Measurements from ENCODE around the gene FAIM2. TPM values are rescaled to one million over a fixed set of nuclear protein-coding genes. Genes with fewer than 3 reads are reported as not detected.
A peak's percentile ranks its signal among the peaks of the same experiment; 100 is the strongest.

Gene FAIM2
- total and polyA plus RNA-seq, 5 donors from 2014 or later = 0.10 to 6.5 (median 3.0) TPM

- no peaks in the 10 kb centered on the region for H3K9me3 ChIP-seq (ENCODE audit: control insufficient read depth in 2 of 2, low read length in 2 of 2)
- DNase-seq (no peak), ATAC-seq (ENCODE audit: low read depth in 2 of 2) (no peak)
- no peaks in the 10 kb centered on the region for H3K27me3 ChIP-seq (ENCODE audit: control insufficient read depth, insufficient read depth, low read length)
- H3K4me3 ChIP-seq (ENCODE audit: low read depth, low read length) = no peak overlapping the region
- Mint-ChIP-seq H3K9me3 (peaks cover 0 to 2% (median 0%) of the 10 kb centered on the region in 7 donors), H3K36me3 (peaks cover 5% of the 10 kb centered on the region), H3K4me3 (peak overlapping the region in 3 of 4 donors; percentile 37 to 68 (median 60)), H3K27me3 (peaks cover 15% of the 10 kb centered on the region), H3K4me1 (peaks cover 10 to 60% (median 37%) of the 10 kb centered on the region in 4 donors), H3K27ac (no peak overlapping the region)
- no peak overlapping the region for H3K27ac ChIP-seq (ENCODE audit: insufficient read depth, low read length, poor library complexity, severe bottlenecking)
- H3K36me3 ChIP-seq (ENCODE audit: control insufficient read depth, insufficient read depth, low read length) = no peaks in the 10 kb centered on the region
- H3K4me1 ChIP-seq (ENCODE audit: control insufficient read depth, insufficient read depth, low read length, poor library complexity, severe bottlenecking) = peaks cover 32% of the 10 kb centered on the region
Observed at GRCh38 chr12:49825360-49825970, 78.2 kb downstream of the FAIM2 start.

- H3K4me3 Mint-ChIP-seq = peak overlapping the region in 2 of 4 donors; percentile 34 to 60
Observed at GRCh38 chr12:49824895-49825294, 78.8 kb downstream of the FAIM2 start.

GRCh38 chr12:49824416-49824815 is 79.3 kb downstream of the FAIM2 start:
- ATAC-seq (ENCODE audit: low read depth in 2 of 2) (no peak), DNase-seq (no peak)
- H3K27me3 ChIP-seq (ENCODE audit: control insufficient read depth, insufficient read depth, low read length) = no peaks in the 10 kb centered on the region
- no peaks in the 10 kb centered on the region for H3K36me3 ChIP-seq (ENCODE audit: control insufficient read depth, insufficient read depth, low read length)
- Mint-ChIP-seq H3K4me1 (peaks cover 10 to 59% (median 38%) of the 10 kb centered on the region in 4 donors), H3K36me3 (peaks cover 5% of the 10 kb centered on the region), H3K27me3 (peaks cover 15% of the 10 kb centered on the region), H3K27ac (peak overlapping the region in 1 of 3 donors; percentile 27), H3K9me3 (peaks cover 0 to 2% (median 0%) of the 10 kb centered on the region in 7 donors), H3K4me3 (peak overlapping the region in 1 of 4 donors; percentile 51)
- H3K27ac ChIP-seq (ENCODE audit: insufficient read depth, low read length, poor library complexity, severe bottlenecking) = no peak overlapping the region
- peaks cover 30% of the 10 kb centered on the region for H3K4me1 ChIP-seq (ENCODE audit: control insufficient read depth, insufficient read depth, low read length, poor library complexity, severe bottlenecking)
- no peak overlapping the region for H3K4me3 ChIP-seq (ENCODE audit: low read depth, low read length)
- no peaks in the 10 kb centered on the region for H3K9me3 ChIP-seq (ENCODE audit: control insufficient read depth in 2 of 2, low read length in 2 of 2)

More at GRCh38 chr12:49824895-49825294, 78.8 kb downstream of the FAIM2 start:
- Histone ChIP-seq H3K27me3 (ENCODE audit: control insufficient read depth, insufficient read depth, low read length) (no peaks in the 10 kb centered on the region), H3K4me1 (ENCODE audit: control insufficient read depth, insufficient read depth, low read length, poor library complexity, severe bottlenecking) (peaks cover 32% of the 10 kb centered on the region), H3K4me3 (ENCODE audit: low read depth, low read length) (no peak overlapping the region), H3K36me3 (ENCODE audit: control insufficient read depth, insufficient read depth, low read length) (no peaks in the 10 kb centered on the region), H3K27ac (ENCODE audit: insufficient read depth, low read length, poor library complexity, severe bottlenecking) (no peak overlapping the region), H3K9me3 (ENCODE audit: control insufficient read depth in 2 of 2, low read length in 2 of 2) (no peaks in the 10 kb centered on the region)
- Mint-ChIP-seq H3K27ac (no peak overlapping the region), H3K36me3 (peaks cover 5% of the 10 kb centered on the region), H3K4me1 (peaks cover 10 to 56% (median 37%) of the 10 kb centered on the region in 4 donors), H3K9me3 (peaks cover 0 to 2% (median 0%) of the 10 kb centered on the region in 7 donors), H3K27me3 (peaks cover 15% of the 10 kb centered on the region)
- ATAC-seq (ENCODE audit: low read depth in 2 of 2) (no peak), DNase-seq (no peak)

- H3K4me1 ChIP-seq (ENCODE audit: control insufficient read depth, insufficient read depth, low read length, poor library complexity, severe bottlenecking) = peaks cover 26% of the 10 kb centered on the region
- H3K36me3 Mint-ChIP-seq = peaks cover 5% of the 10 kb centered on the region
- no peaks in the 10 kb centered on the region for H3K9me3 ChIP-seq (ENCODE audit: control insufficient read depth in 2 of 2, low read length in 2 of 2)
- peak overlapping the region in 2 of 4 donors; percentile 15 to 51 for H3K4me3 Mint-ChIP-seq
- H3K27me3 Mint-ChIP-seq = peaks cover 13% of the 10 kb centered on the region
- no peak overlapping the region for H3K27ac ChIP-seq (ENCODE audit: insufficient read depth, low read length, poor library complexity, severe bottlenecking)
- H3K27ac Mint-ChIP-seq = no peak overlapping the region
- H3K27me3 ChIP-seq (ENCODE audit: control insufficient read depth, insufficient read depth, low read length) = no peaks in the 10 kb centered on the region
- ATAC-seq (ENCODE audit: low read depth in 2 of 2) (no peak), DNase-seq (no peak)
- H3K4me1 Mint-ChIP-seq = peaks cover 5 to 56% (median 35%) of the 10 kb centered on the region in 4 donors
- no peaks in the 10 kb centered on the region for H3K36me3 ChIP-seq (ENCODE audit: control insufficient read depth, insufficient read depth, low read length)
- H3K4me3 ChIP-seq (ENCODE audit: low read depth, low read length) = no peak overlapping the region
- peaks cover 0 to 2% (median 0%) of the 10 kb centered on the region in 7 donors for H3K9me3 Mint-ChIP-seq
Observed at GRCh38 chr12:49823951-49824350, 79.7 kb downstream of the FAIM2 start.

GRCh38 chr12:49823350-49823749 is 80.3 kb downstream of the FAIM2 start:
- ATAC-seq (ENCODE audit: low read depth in 2 of 2) (no peak), DNase-seq (no peak)
- Mint-ChIP-seq H3K9me3 (no peaks in the 10 kb centered on the region), H3K4me3 (peak overlapping the region in 1 of 4 donors; percentile 40), H3K27ac (peak overlapping the region in 1 of 3 donors; percentile 31), H3K36me3 (peaks cover 5% of the 10 kb centered on the region), H3K4me1 (peaks cover under 1 to 52% (median 29%) of the 10 kb centered on the region in 4 donors), H3K27me3 (peaks cover 7% of the 10 kb centered on the region)
- no peak overlapping the region for H3K4me3 ChIP-seq (ENCODE audit: low read depth, low read length)
- no peaks in the 10 kb centered on the region for H3K27me3 ChIP-seq (ENCODE audit: control insufficient read depth, insufficient read depth, low read length)
- H3K9me3 ChIP-seq (ENCODE audit: control insufficient read depth in 2 of 2, low read length in 2 of 2) = no peaks in the 10 kb centered on the region
- peaks cover 20% of the 10 kb centered on the region for H3K4me1 ChIP-seq (ENCODE audit: control insufficient read depth, insufficient read depth, low read length, poor library complexity, severe bottlenecking)
- H3K27ac ChIP-seq (ENCODE audit: insufficient read depth, low read length, poor library complexity, severe bottlenecking) = no peak overlapping the region
- H3K36me3 ChIP-seq (ENCODE audit: control insufficient read depth, insufficient read depth, low read length) = no peaks in the 10 kb centered on the region

- Mint-ChIP-seq H3K36me3 (peaks cover 5% of the 10 kb centered on the region), H3K4me1 (peaks cover 0 to 45% (median 24%) of the 10 kb centered on the region in 4 donors), H3K27ac (peak overlapping the region; percentile 18 to 85 (median 41)), H3K9me3 (no peaks in the 10 kb centered on the region), H3K4me3 (peak overlapping the region in 1 of 4 donors; percentile 59), H3K27me3 (peaks cover 3% of the 10 kb centered on the region)
- H3K9me3 ChIP-seq (ENCODE audit: control insufficient read depth in 2 of 2, low read length in 2 of 2) = no peaks in the 10 kb centered on the region
- no peak overlapping the region for H3K27ac ChIP-seq (ENCODE audit: insufficient read depth, low read length, poor library complexity, severe bottlenecking)
- H3K4me1 ChIP-seq (ENCODE audit: control insufficient read depth, insufficient read depth, low read length, poor library complexity, severe bottlenecking) = peaks cover 11% of the 10 kb centered on the region
- H3K27me3 ChIP-seq (ENCODE audit: control insufficient read depth, insufficient read depth, low read length) = no peaks in the 10 kb centered on the region
- H3K4me3 ChIP-seq (ENCODE audit: low read depth, low read length) = no peak overlapping the region
- ATAC-seq (ENCODE audit: low read depth in 2 of 2) = no peak
- DNase-seq = no peak
- H3K36me3 ChIP-seq (ENCODE audit: control insufficient read depth, insufficient read depth, low read length) = no peaks in the 10 kb centered on the region
Observed at GRCh38 chr12:49821373-49822287, 82.1 kb downstream of the FAIM2 start.

GRCh38 chr12:49819786-49820185 is 83.9 kb downstream of the FAIM2 start:
- Mint-ChIP-seq H3K9me3 (no peaks in the 10 kb centered on the region), H3K36me3 (peaks cover 12% of the 10 kb centered on the region), H3K4me3 (peak overlapping the region in 1 of 4 donors; percentile 48), H3K27ac (no peak overlapping the region), H3K4me1 (peaks cover 0 to 36% (median 15%) of the 10 kb centered on the region in 4 donors), H3K27me3 (no peaks in the 10 kb centered on the region)
- Histone ChIP-seq H3K9me3 (ENCODE audit: control insufficient read depth in 2 of 2, low read length in 2 of 2) (no peaks in the 10 kb centered on the region), H3K27me3 (ENCODE audit: control insufficient read depth, insufficient read depth, low read length) (no peaks in the 10 kb centered on the region), H3K4me1 (ENCODE audit: control insufficient read depth, insufficient read depth, low read length, poor library complexity, severe bottlenecking) (peaks cover 11% of the 10 kb centered on the region), H3K4me3 (ENCODE audit: low read depth, low read length) (no peak overlapping the region), H3K36me3 (ENCODE audit: control insufficient read depth, insufficient read depth, low read length) (no peaks in the 10 kb centered on the region), H3K27ac (ENCODE audit: insufficient read depth, low read length, poor library complexity, severe bottlenecking) (no peak overlapping the region)
- no peak for DNase-seq
- no peak for ATAC-seq (ENCODE audit: low read depth in 2 of 2)

Data from CD4-positive, CD25-positive, alpha-beta regulatory T cell (primary cell).